H1 (cell line): Measurements from ENCODE around the gene RAMACL. TPM values are rescaled to one million over a fixed set of nuclear protein-coding genes. Genes with fewer than 3 reads are reported as not detected.

Source experiments
- CTCF ChIA-PET: fragments of 300-600 bp; sonication (Branson Sonifier 250); formaldehyde crosslinking; loops from one replicate; lab custom pipeline; 2021; ENCODE audit not compliant: partially characterized antibody; lab: Charles Lee
- POLR2A ChIA-PET: fragments of 300-600 bp; sonication (Branson Sonifier 250); formaldehyde crosslinking; loops from one replicate; lab custom pipeline; 2021; ENCODE audit warnings: inconsistent platforms; ENCODE audit not compliant: partially characterized antibody; lab: Charles Lee
- DNase-seq, 2 experiments: peaks; one replicate each; pipeline versions ENCODE4 v3.0.0 to v3.0.0-alpha.2; 2010 to 2022; ENCODE audit warnings: low spot score in 2 of 2, low read depth in 1 of 2, mixed read lengths in 1 of 2
- FAIRE-seq: peaks from 2 replicates; lab custom pipeline; 2011; peaks lifted over from hg19 to GRCh38; lab: Jason Lieb, UNC
- H2AFZ ChIP-seq: 2 replicates; pipeline ENCODE4 v1.8.1; 2012; ENCODE audit warnings: low read length, inconsistent platforms
- H2AK5ac ChIP-seq: 2 replicates; pipeline ENCODE4 v1.6.1; 2013; ENCODE audit warnings: low read depth, low read length
- H2BK120ac ChIP-seq: replicated peaks from 2 replicates; pipeline ENCODE3; 2013; ENCODE audit warnings: low read depth, low read length, inconsistent platforms
- H2BK12ac ChIP-seq: 2 replicates; pipeline ENCODE4 v1.6.1; 2013; ENCODE audit warnings: low read depth, low read length
- H2BK15ac ChIP-seq: 2 replicates; pipeline ENCODE4 v1.6.1; 2013; ENCODE audit warnings: low read length
- H2BK20ac ChIP-seq: 2 replicates; pipeline ENCODE4 v1.6.1; 2013; ENCODE audit warnings: low read length
- H2BK5ac ChIP-seq: 2 replicates; pipeline ENCODE4 v1.6.1; 2013; ENCODE audit warnings: low read depth, low read length
- H3K14ac ChIP-seq: 2 replicates; pipeline ENCODE4 v1.6.1; 2013; ENCODE audit warnings: inconsistent platforms; ENCODE audit not compliant: insufficient read length
- H3K18ac ChIP-seq: 2 replicates; pipeline ENCODE4 v1.6.1; 2013; ENCODE audit warnings: low read length; ENCODE audit errors: extremely low read depth
- H3K23ac ChIP-seq: 2 replicates; pipeline ENCODE4 v1.6.1; 2013; ENCODE audit warnings: inconsistent platforms; ENCODE audit not compliant: insufficient read length
- H3K23me2 ChIP-seq: 2 replicates; pipeline ENCODE4 v1.6.1; 2013; ENCODE audit warnings: low read depth, low read length
- H3K27ac ChIP-seq: 2 replicates; pipeline ENCODE4 v1.6.1; 2011; ENCODE audit warnings: low read depth, low read length, inconsistent platforms
- H3K27me3 ChIP-seq, 4 experiments: replicated peaks in 1 of 4; 1 replicate in 1 of 4; 2 replicates in 3 of 4; pipeline versions ENCODE4 v1.6.1 to v1.8.1; 2011 to 2013; ENCODE audit warnings: low read length in 3 of 4, mild to moderate bottlenecking in 3 of 4, inconsistent platforms in 2 of 4, mixed read lengths in 2 of 4, moderate library complexity in 1 of 4; ENCODE audit not compliant: control insufficient read depth in 3 of 4, insufficient read depth in 3 of 4; ENCODE audit errors: extremely low read depth in 1 of 4
- H3K36me3 ChIP-seq, 4 experiments: 2 replicates each; pipeline versions ENCODE4 v1.6.1 to v1.8.1; 2011 to 2013; ENCODE audit warnings: mild to moderate bottlenecking in 4 of 4, low read length in 3 of 4, moderate library complexity in 2 of 4, control low read depth in 1 of 4, inconsistent platforms in 1 of 4; ENCODE audit not compliant: insufficient read depth in 4 of 4, control insufficient read depth in 2 of 4
- H3K4ac ChIP-seq: replicated peaks from 2 replicates; pipeline ENCODE3; 2013; ENCODE audit warnings: low read length, low read depth, mixed read lengths, inconsistent platforms; ENCODE audit not compliant: insufficient read length
- H3K4me1 ChIP-seq, 4 experiments: replicated peaks in 1 of 4; 1 replicate in 1 of 4; 2 replicates in 3 of 4; pipeline versions ENCODE4 v1.6.1 to v1.8.1; 2011 to 2013; ENCODE audit warnings: low read length in 3 of 4, inconsistent platforms in 2 of 4, mixed read lengths in 1 of 4; ENCODE audit not compliant: insufficient read depth in 4 of 4, control insufficient read depth in 3 of 4
- H3K4me2 ChIP-seq, 2 experiments: 2 replicates each; pipeline versions ENCODE4 v1.6.1 to v1.8.1; 2011 to 2013; ENCODE audit warnings: low read depth in 2 of 2, low read length in 2 of 2, control low read depth in 1 of 2, inconsistent platforms in 1 of 2, mild to moderate bottlenecking in 1 of 2; ENCODE audit not compliant: insufficient read depth in 1 of 2
- H3K4me3 ChIP-seq, 4 experiments: fragments of 200-600, 300-600 bp in 1 of 4; sonication (generic), shearing (Covaris generic), sonication (Bioruptor Twin) in 1 of 4; 2 replicates each; pipeline versions ENCODE4 v1.5.1 to v1.8.1; 2011 to 2016; ENCODE audit warnings: low read length in 4 of 4, low read depth in 3 of 4, control low read depth in 2 of 4, inconsistent platforms in 2 of 4, mild to moderate bottlenecking in 2 of 4, mixed read lengths in 1 of 4, moderate library complexity in 1 of 4; ENCODE audit not compliant: insufficient read depth in 2 of 4; ENCODE audit errors: extremely low read depth in 1 of 4
- H3K56ac ChIP-seq: replicated peaks from 2 replicates; pipeline ENCODE3; 2013; ENCODE audit warnings: low read depth, mild to moderate bottlenecking, mixed read lengths, low read length, inconsistent platforms; ENCODE audit not compliant: insufficient read length
- H3K79me1 ChIP-seq: 2 replicates; pipeline ENCODE4 v1.6.1; 2013; ENCODE audit warnings: low read depth, low read length, control low read depth
- H3K79me2 ChIP-seq, 2 experiments: 2 replicates each; pipeline versions ENCODE4 v1.6.1 to v1.8.1; 2012 to 2013; ENCODE audit warnings: low read length in 2 of 2, mild to moderate bottlenecking in 2 of 2, inconsistent platforms in 1 of 2; ENCODE audit not compliant: insufficient read depth in 2 of 2, control insufficient read depth in 1 of 2
- H3K9ac ChIP-seq, 4 experiments: replicated peaks in 1 of 4; 1 replicate in 1 of 4; 2 replicates in 3 of 4; pipeline versions ENCODE4 v1.6.1 to v1.8.1; 2011 to 2013; ENCODE audit warnings: low read depth in 3 of 4, low read length in 3 of 4, control low read depth in 2 of 4, mild to moderate bottlenecking in 2 of 4, moderate library complexity in 2 of 4, inconsistent platforms in 1 of 4; ENCODE audit errors: extremely low read depth in 1 of 4
- H3K9me3 ChIP-seq, 2 experiments: 2 replicates each; pipeline versions ENCODE4 v1.6.1 to v1.8.1; 2012 to 2013; ENCODE audit warnings: mild to moderate bottlenecking in 2 of 2, moderate library complexity in 2 of 2, control low read depth in 1 of 2, inconsistent platforms in 1 of 2, low read depth in 1 of 2, low read length in 1 of 2, mixed read lengths in 1 of 2; ENCODE audit not compliant: insufficient read depth in 2 of 2
- H4K20me1 ChIP-seq, 2 experiments: replicated peaks in 1 of 2; 2 replicates each; pipeline versions ENCODE3 to v1.8.1; 2011 to 2013; ENCODE audit warnings: inconsistent platforms in 2 of 2, low read length in 2 of 2, mild to moderate bottlenecking in 1 of 2; ENCODE audit not compliant: insufficient read depth in 2 of 2, control insufficient read depth in 1 of 2
- H4K5ac ChIP-seq: 2 replicates; pipeline ENCODE4 v1.6.1; 2013; ENCODE audit warnings: low read length, low read depth, mixed read lengths, inconsistent platforms; ENCODE audit not compliant: insufficient read length
- H4K8ac ChIP-seq: 2 replicates; pipeline ENCODE4 v1.8.0; 2013; ENCODE audit warnings: mild to moderate bottlenecking, moderate library complexity, low read length, inconsistent platforms; ENCODE audit not compliant: insufficient read depth; ENCODE audit errors: extremely low read depth
- H4K91ac ChIP-seq: replicated peaks from 2 replicates; pipeline ENCODE3; 2013; ENCODE audit warnings: low read length, mixed read lengths, inconsistent platforms; ENCODE audit not compliant: insufficient read length
- BACH1 ChIP-seq: IDR thresholded peaks from 2 replicates; pipeline ENCODE4 v1.6.1; 2012; ENCODE audit warnings: low read length, improper control_type of control experiment
- BRCA1 ChIP-seq: IDR thresholded peaks from 2 replicates; pipeline ENCODE4 v1.6.1; 2012; ENCODE audit warnings: low read depth, low read length, improper control_type of control experiment
- CREB1 ChIP-seq: IDR thresholded peaks from 2 replicates; pipeline ENCODE4 v1.6.1; 2012; ENCODE audit warnings: inconsistent platforms
- JUN ChIP-seq: IDR thresholded peaks from 2 replicates; pipeline ENCODE4 v1.6.1; 2011; ENCODE audit warnings: low read depth, mild to moderate bottlenecking, improper control_type of control experiment, low read length
- MAFK ChIP-seq: IDR thresholded peaks from 2 replicates; pipeline ENCODE4 v1.6.1; 2012; ENCODE audit warnings: low read depth, mild to moderate bottlenecking, improper control_type of control experiment, low read length
- NANOG ChIP-seq: IDR thresholded peaks from 2 replicates; pipeline ENCODE4 v1.6.1; 2011; ENCODE audit warnings: low read length, low read depth, mild to moderate bottlenecking, inconsistent platforms; ENCODE audit not compliant: insufficient read depth, poor library complexity, severe bottlenecking
- RNF2 ChIP-seq: fragments of 200-900, 300-1000 bp; sonication (generic); IDR thresholded peaks from 2 replicates; pipeline ENCODE4 v1.7.1; 2016; ENCODE audit warnings: borderline replicate concordance, low read depth, mild to moderate bottlenecking, antibody characterized with exemption, low read length; ENCODE audit not compliant: poor library complexity, severe bottlenecking; ENCODE audit errors: missing control alignments
- SIRT6 ChIP-seq: IDR thresholded peaks from one replicate; pipeline ENCODE4 v1.7.1; 2012; ENCODE audit warnings: low read length, inconsistent platforms
- TCF12 ChIP-seq: IDR thresholded peaks from 2 replicates; pipeline ENCODE4 v1.6.1; 2011; ENCODE audit warnings: low read depth, mild to moderate bottlenecking, low read length
- WGBS, 2 experiments: shearing (Covaris generic) in 1 of 2; methylation state at CpG; one replicate each; pipeline versions ENCODE4 v1.1.6 to v1.1.7; 2013 to 2015; ENCODE audit warnings: low lambda C conversion rate in 2 of 2, mixed read lengths in 2 of 2, inconsistent platforms in 1 of 2, low coverage in 1 of 2, missing lambda C conversion rate in 1 of 2; ENCODE audit not compliant: insufficient replicate concordance in 2 of 2, insufficient coverage in 1 of 2, insufficient read length in 1 of 2; ENCODE audit errors: extremely low coverage in 1 of 2, missing lambda C conversion rate in 1 of 2; 5-methylcytosine and 5-hydroxymethylcytosine counted together
- polyA plus RNA-seq, 7 experiments: library from polyadenylated mRNA; depleted of rRNA in 3 of 7; stranded (reverse) in 5 of 7; unstranded in 2 of 7; fragments of >200 nt in 5 of 7; fragments of 200-250 nt in 2 of 7; gene quantifications; 1 replicate in 5 of 7; 2 replicates in 1 of 7; 4 replicates in 1 of 7; pipeline versions ENCODE4 v1.2.1 to v1.2.3, GENCODE V29; 2011 to 2013; ENCODE audit warnings: missing spikeins in 2 of 7, mixed read lengths in 2 of 7
- total RNA-seq: library from RNA; stranded (reverse); fragmentation: NEBNext Ultra II Directional; extraction: Animal tissue kit (Norgen Biotek cat#: 25700); gene quantifications from 2 replicates; pipeline ENCODE4 v1.2.1, GENCODE V29; 2021

RAMACL gene
- total and polyA plus RNA-seq, 2 of the 8 experiments (the other 6 are each of a cell fraction or from before 2014, with no cell fraction given), result 0.23 to 0.97 TPM

DNA sequence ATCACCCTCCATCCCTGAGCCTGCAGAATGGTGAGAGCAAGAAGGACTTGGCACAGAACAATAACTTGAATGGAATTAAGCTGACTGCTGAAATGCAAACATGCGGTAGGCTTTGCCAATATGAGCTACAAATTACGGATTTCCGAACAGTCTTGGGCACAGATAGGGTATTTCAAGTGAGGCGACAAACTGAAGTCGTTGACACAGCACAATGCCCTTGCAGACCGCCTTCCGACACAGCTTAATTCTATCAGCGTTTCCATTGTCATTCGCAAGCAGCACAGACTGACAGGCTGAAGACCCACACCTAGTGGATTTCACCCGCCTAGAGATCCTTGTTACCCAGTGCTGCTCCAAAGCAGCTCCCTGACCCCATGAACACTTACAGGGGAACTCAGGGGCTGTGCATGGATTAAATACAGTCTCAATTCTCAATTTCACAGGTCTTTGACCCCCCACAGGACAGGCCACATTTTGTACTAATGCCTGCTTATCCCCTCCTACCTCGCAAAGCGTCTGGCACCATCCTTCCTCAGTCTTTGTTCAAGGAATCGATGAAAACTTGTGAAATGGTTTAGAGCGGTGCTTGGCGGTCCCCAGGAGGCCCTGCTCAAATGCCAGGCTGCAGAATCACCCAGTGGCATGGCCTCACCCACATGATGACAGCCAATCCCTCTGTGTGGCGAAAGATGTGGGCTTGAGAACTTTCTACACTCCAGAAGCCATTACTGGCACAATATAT, 34.6 kb downstream of the RAMACL start:
- Histone ChIP-seq H3K9me3 (no peaks in the 10 kb centered on the region), H3K9ac (no peak overlapping the region), H3K4ac (no peak overlapping the region), H3K4me3 (peak overlapping the region in 2 of 4 experiments; percentile 19 to 24; a peak in 2 of 8 replicates), H3K36me3 (no peaks in the 10 kb centered on the region), H3K79me1 (peaks cover under 1% of the 10 kb centered on the region), H3K56ac (no peak overlapping the region), H3K23me2 (no peaks in the 10 kb centered on the region), H3K14ac (no peak overlapping the region), H2AFZ (no peak overlapping the region), H3K27me3 (no peaks in the 10 kb centered on the region), H2BK5ac (no peak overlapping the region), H3K4me1 (peaks cover 2 to 15% (median 9%) of the 10 kb centered on the region in 4 experiments), H4K5ac (no peak overlapping the region), H2BK12ac (no peak overlapping the region; the same call in 1 of the 2 replicates), H4K91ac (no peak overlapping the region), H3K79me2 (peaks cover 0 to 15% of the 10 kb centered on the region in 2 experiments; a peak in 2 of 4 replicates), H2BK20ac (no peak overlapping the region), H4K8ac (no peak overlapping the region), H2BK120ac (no peak overlapping the region), H3K4me2 (peak overlapping the region; percentile 34 to 47; a peak in 3 of 4 replicates), H2BK15ac (0 out of 2 replicates have a peak overlapping the region, but pooled peaks have one; percentile 6), H3K27ac (no peak overlapping the region), H2AK5ac (no peak overlapping the region), H3K18ac (no peak overlapping the region), H4K20me1 (peaks cover 4 to 8% of the 10 kb centered on the region in 2 experiments), H3K23ac (no peak overlapping the region)
- TF ChIP-seq BACH1, result peak; percentile 40
- peak; percentile 69 for TF ChIP-seq NANOG
- TF ChIP-seq CREB1, result no peak
- no peak for TF ChIP-seq RNF2
- TF ChIP-seq MAFK, result peak; percentile 29; the same call in 1 of the 2 replicates
- no peak for TF ChIP-seq BRCA1
- no peak for TF ChIP-seq JUN
- TF ChIP-seq TCF12, result no peak
- no peak for TF ChIP-seq SIRT6
- FAIRE-seq (peak; percentile 84), DNase-seq (peak in 1 of 2 experiments; percentile 34)
- ChIA-PET POLR2A (interaction anchor here (0.6 to 1.4 kb wide), 3 partner anchors 8 to 74 kb away, joined by 3 to 4 read pairs (median 3); no protein-coding TSS in a partner anchor), CTCF (interaction anchor here (0.7 to 1.0 kb wide), 4 partner anchors 36 to 569 kb away, joined by 3 to 4 read pairs (median 3); no protein-coding TSS in a partner anchor)
- WGBS, 2 experiments, result 59% methylated on average over 16 of the region's 16 CpGs; no CpG with 5 or more reads in 1 of the 2 experiments
